Measurements from ENCODE around the gene PTPN9.

The PTPN9 gene

GRCh38 chr15:75538376-75538775, 40.7 kb downstream of the PTPN9 start:
- Histone ChIP-seq H2AFZ (ENCODE audit: low read depth) (no peak overlapping the region), H3K4me3 (IDR thresholded peaks at IDR 0.05; ENCODE audit: insufficient read depth, low read depth, low read length) (no peak overlapping the region), H3K9ac (no peak overlapping the region), H3K4me2 (no peak overlapping the region), H3K36me3 (ENCODE audit: insufficient read depth) (no peaks in the 10 kb centered on the region), H3K27ac (no peak overlapping the region), H4K20me1 (ENCODE audit: insufficient read depth) (no peaks in the 10 kb centered on the region), H3K27me3 (ENCODE audit: insufficient read depth, low read depth) (no peaks in the 10 kb centered on the region), H3K79me2 (ENCODE audit: insufficient read depth, low read depth) (no peaks in the 10 kb centered on the region; the same call in 1 of the 2 replicates), H3K4me1 (ENCODE audit: low read depth, poor library complexity, severe bottlenecking) (peaks cover 8% of the 10 kb centered on the region)
- TF ChIP-seq, protein P1, sequence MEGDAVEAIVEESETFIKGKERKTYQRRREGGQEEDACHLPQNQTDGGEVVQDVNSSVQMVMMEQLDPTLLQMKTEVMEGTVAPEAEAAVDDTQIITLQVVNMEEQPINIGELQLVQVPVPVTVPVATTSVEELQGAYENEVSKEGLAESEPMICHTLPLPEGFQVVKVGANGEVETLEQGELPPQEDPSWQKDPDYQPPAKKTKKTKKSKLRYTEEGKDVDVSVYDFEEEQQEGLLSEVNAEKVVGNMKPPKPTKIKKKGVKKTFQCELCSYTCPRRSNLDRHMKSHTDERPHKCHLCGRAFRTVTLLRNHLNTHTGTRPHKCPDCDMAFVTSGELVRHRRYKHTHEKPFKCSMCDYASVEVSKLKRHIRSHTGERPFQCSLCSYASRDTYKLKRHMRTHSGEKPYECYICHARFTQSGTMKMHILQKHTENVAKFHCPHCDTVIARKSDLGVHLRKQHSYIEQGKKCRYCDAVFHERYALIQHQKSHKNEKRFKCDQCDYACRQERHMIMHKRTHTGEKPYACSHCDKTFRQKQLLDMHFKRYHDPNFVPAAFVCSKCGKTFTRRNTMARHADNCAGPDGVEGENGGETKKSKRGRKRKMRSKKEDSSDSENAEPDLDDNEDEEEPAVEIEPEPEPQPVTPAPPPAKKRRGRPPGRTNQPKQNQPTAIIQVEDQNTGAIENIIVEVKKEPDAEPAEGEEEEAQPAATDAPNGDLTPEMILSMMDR (conservative IDR thresholded peaks at IDR 0.05; ENCODE audit: low read depth, low read length) = no peak

DNA sequence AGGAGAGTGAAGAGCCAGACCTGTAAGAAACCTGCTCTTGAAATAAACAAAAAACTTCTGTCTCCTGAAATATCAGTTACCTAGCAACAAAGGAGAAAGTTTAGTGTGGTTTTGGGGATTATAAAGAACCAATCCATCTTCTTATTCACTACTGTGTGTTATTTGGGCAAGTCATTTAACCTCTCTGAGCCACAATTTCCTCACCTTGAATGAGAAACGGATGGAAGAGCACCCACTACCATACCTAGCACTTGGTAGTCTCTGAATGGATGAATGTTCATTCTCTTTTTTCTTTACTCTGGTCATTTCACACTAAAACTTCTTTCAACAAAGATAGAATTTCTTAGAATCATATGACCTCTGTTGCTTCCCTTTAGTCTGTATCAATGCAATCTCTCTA, 45.2 kb downstream of the PTPN9 start:
- Histone ChIP-seq H3K9ac (no peak overlapping the region), H3K4me1 (ENCODE audit: low read depth, poor library complexity, severe bottlenecking) (no peaks in the 10 kb centered on the region), H3K27me3 (ENCODE audit: insufficient read depth, low read depth) (no peaks in the 10 kb centered on the region), H3K27ac (no peak overlapping the region), H3K79me2 (ENCODE audit: insufficient read depth, low read depth) (no peaks in the 10 kb centered on the region; the same call in 1 of the 2 replicates), H3K4me2 (no peak overlapping the region), H3K36me3 (ENCODE audit: insufficient read depth) (no peaks in the 10 kb centered on the region), H4K20me1 (ENCODE audit: insufficient read depth) (no peaks in the 10 kb centered on the region), H3K4me3 (IDR thresholded peaks at IDR 0.05; ENCODE audit: insufficient read depth, low read depth, low read length) (no peak overlapping the region), H2AFZ (ENCODE audit: low read depth) (no peak overlapping the region)
- TF ChIP-seq, protein P1 (conservative IDR thresholded peaks at IDR 0.05; ENCODE audit: low read depth, low read length) = no peak

GRCh38 chr15:75532413-75533250, 46.5 kb downstream of the PTPN9 start:
- no peaks in the 10 kb centered on the region for H3K27me3 ChIP-seq (ENCODE audit: insufficient read depth, low read depth)
- TF ChIP-seq, protein P1 (conservative IDR thresholded peaks at IDR 0.05; ENCODE audit: low read depth, low read length) = peak; percentile 50
- H3K36me3 ChIP-seq (ENCODE audit: insufficient read depth) = no peaks in the 10 kb centered on the region
- H4K20me1 ChIP-seq (ENCODE audit: insufficient read depth) = no peaks in the 10 kb centered on the region
- H3K9ac ChIP-seq = no peak overlapping the region
- no peak overlapping the region for H2AFZ ChIP-seq (ENCODE audit: low read depth)
- no peak overlapping the region for H3K27ac ChIP-seq
- H3K4me2 ChIP-seq = no peak overlapping the region
- H3K79me2 ChIP-seq (ENCODE audit: insufficient read depth, low read depth) = no peaks in the 10 kb centered on the region
- no peak overlapping the region for H3K4me3 ChIP-seq (IDR thresholded peaks at IDR 0.05; ENCODE audit: insufficient read depth, low read depth, low read length)
- H3K4me1 ChIP-seq (ENCODE audit: low read depth, poor library complexity, severe bottlenecking) = no peaks in the 10 kb centered on the region

DNA sequence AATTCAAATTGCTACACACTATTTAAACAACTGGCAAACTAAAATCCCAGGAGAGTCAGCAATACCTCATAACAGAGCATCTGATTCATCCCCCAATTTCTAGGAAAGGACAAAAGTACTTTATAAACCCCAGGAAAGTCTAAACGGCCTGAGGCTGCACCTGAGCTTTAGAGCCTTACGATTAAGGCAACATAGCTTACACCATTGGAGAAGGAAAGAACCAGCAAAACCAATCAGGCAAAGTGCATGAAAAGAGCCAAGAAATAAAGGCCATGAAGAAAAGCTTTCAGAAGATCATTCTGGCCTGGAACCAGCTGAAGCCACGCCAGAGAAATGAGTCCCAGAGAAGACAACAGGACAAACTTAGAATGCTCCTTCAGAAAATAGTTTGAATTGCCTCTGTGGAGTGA, 48.1 kb downstream of the PTPN9 start:
- no peak overlapping the region for H2AFZ ChIP-seq (ENCODE audit: low read depth)
- H3K36me3 ChIP-seq (ENCODE audit: insufficient read depth) = no peaks in the 10 kb centered on the region
- no peak overlapping the region for H3K27ac ChIP-seq
- no peak overlapping the region for H3K4me3 ChIP-seq (IDR thresholded peaks at IDR 0.05; ENCODE audit: insufficient read depth, low read depth, low read length)
- H3K27me3 ChIP-seq (ENCODE audit: insufficient read depth, low read depth) = no peaks in the 10 kb centered on the region
- no peaks in the 10 kb centered on the region for H3K79me2 ChIP-seq (ENCODE audit: insufficient read depth, low read depth)
- no peak overlapping the region for H3K4me2 ChIP-seq
- H4K20me1 ChIP-seq (ENCODE audit: insufficient read depth) = no peaks in the 10 kb centered on the region
- H3K4me1 ChIP-seq (ENCODE audit: low read depth, poor library complexity, severe bottlenecking) = no peaks in the 10 kb centered on the region
- TF ChIP-seq, protein P1 (conservative IDR thresholded peaks at IDR 0.05; ENCODE audit: low read depth, low read length) = no peak
- H3K9ac ChIP-seq = no peak overlapping the region
